HepG2 (cell line): ENCODE results near the gene C2CD3.

ENCODE experiments used
- AFF4 ChIP-seq: sonication (generic); formaldehyde crosslinking; IDR thresholded peaks from 2 replicates; pipeline ENCODE4 v1.4.0; 2020; ENCODE audit warnings: missing genetic modification reagents
- BRCA1 ChIP-seq: sonication (generic); formaldehyde crosslinking; IDR thresholded peaks from 2 replicates; pipeline ENCODE4 v1.4.0; 2020; ENCODE audit warnings: missing genetic modification reagents
- CHD2 ChIP-seq: IDR thresholded peaks from 2 replicates; pipeline ENCODE4 v1.6.1; 2011; ENCODE audit warnings: low read depth, low read length, improper control_type of control experiment
- CTCF ChIP-seq: sonication (generic); formaldehyde crosslinking; IDR thresholded peaks from 2 replicates; pipeline ENCODE4 v1.5.0; 2020; ENCODE audit warnings: mild to moderate bottlenecking, missing genetic modification reagents, moderate library complexity
- GTF2F1 ChIP-seq: fragments of 150-350 bp; IDR thresholded peaks from 2 replicates; pipeline ENCODE4 v1.6.1; 2014; ENCODE audit warnings: low read length
- HNF4G ChIP-seq, 2 experiments: sonication (generic) in 1 of 2; formaldehyde crosslinking in 1 of 2; IDR thresholded peaks; 2 replicates each; pipeline versions ENCODE4 v1.4.0 to v1.6.1; 2011 to 2020; ENCODE audit warnings: borderline replicate concordance in 2 of 2, low read depth in 2 of 2, mild to moderate bottlenecking in 2 of 2, low read length in 1 of 2, missing genetic modification reagents in 1 of 2, moderate library complexity in 1 of 2
- NFIC ChIP-seq: IDR thresholded peaks from 2 replicates; pipeline ENCODE4 v1.6.1; 2012; ENCODE audit warnings: mild to moderate bottlenecking, low read length, inconsistent platforms
- UBTF ChIP-seq: sonication (generic); formaldehyde crosslinking; IDR thresholded peaks from 2 replicates; pipeline ENCODE4 v1.4.0; 2020; ENCODE audit warnings: mild to moderate bottlenecking, missing genetic modification reagents
- ZNF10 ChIP-seq: sonication (generic); formaldehyde crosslinking; IDR thresholded peaks from 2 replicates; pipeline ENCODE4 v1.4.0; 2020; ENCODE audit warnings: mild to moderate bottlenecking, low read depth, missing genetic modification reagents, borderline replicate concordance
- ZNF260 ChIP-seq: sonication (generic); formaldehyde crosslinking; IDR thresholded peaks from 2 replicates; pipeline ENCODE4 v1.4.0; 2020; ENCODE audit warnings: missing genetic modification reagents, low read depth, mild to moderate bottlenecking, borderline replicate concordance
- ZNF274 ChIP-seq: sonication (generic); formaldehyde crosslinking; IDR thresholded peaks from 2 replicates; pipeline ENCODE4 v1.5.1; 2020; ENCODE audit warnings: mild to moderate bottlenecking, missing genetic modification reagents
- ZNF709 ChIP-seq: sonication (generic); formaldehyde crosslinking; IDR thresholded peaks from 2 replicates; pipeline ENCODE4 v1.5.0; 2020; ENCODE audit warnings: mild to moderate bottlenecking, missing genetic modification reagents

GRCh38 chr11:74035264-74035663, 135.5 kb downstream of the C2CD3 start:
- TF ChIP-seq ZNF10 (no peak), UBTF (CRISPR knock-in tag) (no peak), CTCF (no peak), ZNF260 (CRISPR knock-in tag) (no peak), ZNF709 (CRISPR knock-in tag) (no peak), AFF4 (CRISPR knock-in tag) (no peak), NFIC (no peak), HNF4G (IDR thresholded peaks at IDR 0.05; ENCODE audit: borderline replicate concordance, low read depth, low read length) (no peak), HNF4G (CRISPR knock-in tag; IDR thresholded peaks at IDR 0.05; ENCODE audit: borderline replicate concordance, low read depth) (no peak), GTF2F1 (no peak), BRCA1 (no peak), ZNF274 (no peak), CHD2 (no peak)
